Heart left ventricle (tissue), 16 donors: ENCODE data around the gene SUDS3. TPM values are rescaled to one million over a fixed set of nuclear protein-coding genes. Genes with fewer than 3 reads are reported as not detected.

Experiments used
- ATAC-seq, 4 donors: fragments of 200-7000 bp; cut with Tn5 transposase; one replicate each; pipeline ENCODE4 v1.9.1; 2020 to 2022; ENCODE audit warnings: moderate library complexity in 4 of 4, mild to moderate bottlenecking in 3 of 4, moderate number of reproducible peaks in 1 of 4
- DNase-seq, 5 donors: peaks; one replicate each; pipeline ENCODE4 v3.0.0-alpha.2; 2020
- H3K27ac ChIP-seq, 12 donors: fragments of 200-600 bp; sonication (generic) in 4 of 12; one replicate each; pipeline versions ENCODE4 v1.5.0 to v1.8.0; 2016 to 2022; ENCODE audit warnings: mild to moderate bottlenecking in 2 of 12
- H3K27me3 ChIP-seq, 9 donors: fragments of 200-600 bp; sonication (generic) in 2 of 9; one replicate each; pipeline versions ENCODE4 v1.5.1 to v1.8.0; 2016 to 2022; ENCODE audit warnings: mild to moderate bottlenecking in 3 of 9
- H3K36me3 ChIP-seq, 9 donors: fragments of 200-600 bp; sonication (generic) in 2 of 9; one replicate each; pipeline versions ENCODE4 v1.5.0 to v1.8.0; 2018 to 2022; ENCODE audit warnings: mild to moderate bottlenecking in 2 of 9
- H3K4me1 ChIP-seq, 12 donors: fragments of 200-600 bp; sonication (generic) in 4 of 12; one replicate each; pipeline versions ENCODE4 v1.5.0 to v1.8.0; 2016 to 2022; ENCODE audit warnings: mild to moderate bottlenecking in 3 of 12
- H3K4me3 ChIP-seq, 12 donors: fragments of 200-600 bp; sonication (generic) in 4 of 12; one replicate each; pipeline versions ENCODE4 v1.5.0 to v1.8.0; 2017 to 2022; ENCODE audit warnings: mild to moderate bottlenecking in 9 of 12, moderate library complexity in 4 of 12
- H3K9me3 ChIP-seq, 12 donors: fragments of 200-600 bp; sonication (generic) in 4 of 12; one replicate each; pipeline versions ENCODE4 v1.5.0 to v1.8.0; 2016 to 2022; ENCODE audit warnings: mild to moderate bottlenecking in 1 of 12
- POLR2A ChIP-seq, 2 donors: fragments of 450-650 bp; IDR thresholded peaks; one replicate each; pipeline ENCODE4 v1.6.1; 2017; ENCODE audit warnings: antibody characterized with exemption in 2 of 2, mild to moderate bottlenecking in 2 of 2, moderate library complexity in 2 of 2
- WGBS, 4 donors: extraction: QIAGEN DNeasy Blood & Tissue Kit in 2 of 4; methylation state at CpG; one replicate each; pipeline versions ENCODE4 v1.1.5 to v1.1.7; 2013 to 2018; 5-methylcytosine and 5-hydroxymethylcytosine counted together
- intact Hi-C, 10 donors: fragments of 100-400 bp; cut with DNase I; formaldehyde crosslinking; loops; one replicate each; pipeline versions ENCODE4 v1.11.1 to v1.14.2; 2022
- polyA plus RNA-seq, 2 donors: library from polyadenylated mRNA; stranded (reverse); fragments of 200-250 nt; gene quantifications; one replicate each; pipeline ENCODE4 v1.2.3, GENCODE V29; 2013
- total RNA-seq, 9 donors: library from RNA; depleted of rRNA in 2 of 9; stranded (reverse); fragments of >200 nt in 2 of 9; fragmentation: NEBNext Ultra II Directional in 3 of 9; extraction: Animal tissue kit (Norgen Biotek cat#: 25700) in 3 of 9; gene quantifications; one replicate each; pipeline versions ENCODE4 v1.1.0 to v1.2.4, GENCODE V29; 2016 to 2023
- TF ChIP-seq, protein P1 (sequence below), 12 donors: fragments of 200-600 bp; sonication (generic) in 4 of 12; IDR thresholded peaks; one replicate each; pipeline versions ENCODE4 v1.5.0 to v1.8.0; 2018 to 2022; ENCODE audit warnings: antibody characterized with exemption in 12 of 12, mild to moderate bottlenecking in 5 of 12
- donor health status: ischemic (EF 13 %, LVEDD 7.1; RV severe dilation, severe dysfunction).
- donor health status: healthy with polysubstance abuse.
- donor health status: DM: no; HTN: yes; CAD: no.
- donor health status: DM: no; HTN: no; CAD: no.
- donor health status: ischemic (EF 25% LVEDD 6.9; RV normal size, moderate dysfunction).
- donor health status: ischemic (EF 25% LVEDD 5.7; RV mildly dilated, moderate dysfunction).
- donor health status: healthy.
- donor health status: DM: yes; HTN: yes; CAD: no.
- donor health status: ischemic (EF 35%, LVEDD 5.7; RV mildly dilated, moderate dysfunction).
- donor health status: nonischemic (EF 11% LVEDD 7.7; RV severe dilation, severe dysfunction).
- donor health status: DM: yes; HTN: yes; CAD: no.
- donor health status: PGD.
- donor health status: ischemic (EF 29% LVEDD 5.4; RV normal size, mild dysfunction).
- donor health status: nonischemic (EF 23%, LVEDD 6.1; RV moderate dilation, normal function).

Gene SUDS3
- total and polyA plus RNA-seq, 11 donors: 8.0 to 32.1 (median 21.4) TPM

GRCh38 chr12:118358612-118359540 is 17.5 kb upstream of the SUDS3 start:
- Histone ChIP-seq H3K27me3 (no peaks in the 10 kb centered on the region), H3K4me3 (peak overlapping the region in 4 of 12 donors; percentile 1 to 45 (median 12)), H3K36me3 (no peaks in the 10 kb centered on the region), H3K9me3 (no peaks in the 10 kb centered on the region), H3K4me1 (peaks cover 0 to 83% (median 13%) of the 10 kb centered on the region in 12 donors), H3K27ac (peak overlapping the region in 1 of 12 donors; percentile 86)
- WGBS, 4 donors: 48 to 55% (median 49%) methylated on average over 7 of the region's 7 CpGs
- DNase-seq (no peak), ATAC-seq (peak in 1 of 4 donors; percentile 40)
- TF ChIP-seq, protein P1, sequence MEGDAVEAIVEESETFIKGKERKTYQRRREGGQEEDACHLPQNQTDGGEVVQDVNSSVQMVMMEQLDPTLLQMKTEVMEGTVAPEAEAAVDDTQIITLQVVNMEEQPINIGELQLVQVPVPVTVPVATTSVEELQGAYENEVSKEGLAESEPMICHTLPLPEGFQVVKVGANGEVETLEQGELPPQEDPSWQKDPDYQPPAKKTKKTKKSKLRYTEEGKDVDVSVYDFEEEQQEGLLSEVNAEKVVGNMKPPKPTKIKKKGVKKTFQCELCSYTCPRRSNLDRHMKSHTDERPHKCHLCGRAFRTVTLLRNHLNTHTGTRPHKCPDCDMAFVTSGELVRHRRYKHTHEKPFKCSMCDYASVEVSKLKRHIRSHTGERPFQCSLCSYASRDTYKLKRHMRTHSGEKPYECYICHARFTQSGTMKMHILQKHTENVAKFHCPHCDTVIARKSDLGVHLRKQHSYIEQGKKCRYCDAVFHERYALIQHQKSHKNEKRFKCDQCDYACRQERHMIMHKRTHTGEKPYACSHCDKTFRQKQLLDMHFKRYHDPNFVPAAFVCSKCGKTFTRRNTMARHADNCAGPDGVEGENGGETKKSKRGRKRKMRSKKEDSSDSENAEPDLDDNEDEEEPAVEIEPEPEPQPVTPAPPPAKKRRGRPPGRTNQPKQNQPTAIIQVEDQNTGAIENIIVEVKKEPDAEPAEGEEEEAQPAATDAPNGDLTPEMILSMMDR (IDR thresholded peaks at IDR 0.05): no peak
- intact Hi-C loops: no loop called here

GRCh38 chr12:118359541-118359915 is 16.8 kb upstream of the SUDS3 start:
- intact Hi-C loops: no loop called here
- DNase-seq: no peak
- Histone ChIP-seq H3K9me3 (no peaks in the 10 kb centered on the region), H3K4me3 (peak overlapping the region in 2 of 12 donors; percentile 1 to 45), H3K27me3 (no peaks in the 10 kb centered on the region), H3K27ac (peak overlapping the region in 1 of 12 donors; percentile 86), H3K36me3 (no peaks in the 10 kb centered on the region), H3K4me1 (peaks cover 0 to 81% (median 13%) of the 10 kb centered on the region in 12 donors)
- no peak for ATAC-seq
- 74 to 85% (median 78%) methylated on average over 4 of the region's 4 CpGs for WGBS, 4 donors
- TF ChIP-seq POLR2A (IDR thresholded peaks at IDR 0.05): no peak
- TF ChIP-seq, protein P1 (IDR thresholded peaks at IDR 0.05): no peak

DNA sequence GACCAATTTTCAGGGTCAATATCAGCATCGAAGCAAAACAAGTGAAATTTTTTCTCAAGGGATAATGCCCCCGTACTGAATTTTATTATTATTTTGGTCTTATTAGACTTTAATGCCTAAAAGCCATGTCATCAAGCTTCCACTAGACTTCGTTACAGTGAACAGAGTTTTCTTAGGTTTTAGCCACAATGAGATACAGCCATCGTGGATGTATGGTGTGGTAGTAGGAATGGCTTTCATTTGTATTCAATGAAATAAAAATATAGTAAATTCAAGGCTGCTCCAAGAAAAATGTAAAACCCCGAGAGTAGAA is 15.3 kb upstream of the SUDS3 start:
- Histone ChIP-seq H3K27me3 (no peaks in the 10 kb centered on the region), H3K4me3 (no peak overlapping the region), H3K36me3 (no peaks in the 10 kb centered on the region), H3K9me3 (no peaks in the 10 kb centered on the region), H3K4me1 (peaks cover 0 to 84% (median 13%) of the 10 kb centered on the region in 12 donors), H3K27ac (peak overlapping the region in 1 of 12 donors; percentile 19)
- DNase-seq (no peak), ATAC-seq (no peak)
- intact Hi-C loops: no loop called here
- 85 to 90% (median 88%) methylated on average over 5 of the region's 5 CpGs for WGBS, 4 donors
- TF ChIP-seq POLR2A (IDR thresholded peaks at IDR 0.05): no peak
- TF ChIP-seq, protein P1 (IDR thresholded peaks at IDR 0.05): no peak

- Histone ChIP-seq H3K27ac (peak overlapping the region in 1 of 12 donors; percentile 19), H3K4me1 (peaks cover 0 to 81% (median 9%) of the 10 kb centered on the region in 12 donors), H3K9me3 (no peaks in the 10 kb centered on the region), H3K36me3 (no peaks in the 10 kb centered on the region), H3K4me3 (no peak overlapping the region), H3K27me3 (no peaks in the 10 kb centered on the region)
- ATAC-seq (no peak), DNase-seq (no peak)
- intact Hi-C loops: no loop called here
- TF ChIP-seq POLR2A (IDR thresholded peaks at IDR 0.05): no peak
- TF ChIP-seq, protein P1 (IDR thresholded peaks at IDR 0.05): no peak
- 93 to 97% (median 95%) methylated on average over 4 of the region's 4 CpGs for WGBS, 4 donors
Measured at GRCh38 chr12:118361889-118362288, 14.5 kb upstream of the SUDS3 start.
